Immature natural killer cell (primary cell): ENCODE data around the gene MTA2. TPM values are rescaled to one million over a fixed set of nuclear protein-coding genes. Genes with fewer than 3 reads are reported as not detected.

Experiments
- DNase-seq, 3 donors: peaks; one replicate each; pipeline ENCODE4 v3.0.0; 2022; ENCODE audit warnings: mixed read lengths in 1 of 3
- H3K27ac Mint-ChIP-seq, 6 donors: one replicate each; pipeline ENCODE4 v1.8.0; 2020; ENCODE audit warnings: mixed read lengths in 6 of 6, mild to moderate bottlenecking in 5 of 6, inconsistent platforms in 4 of 6, moderate library complexity in 3 of 6
- H3K27me3 Mint-ChIP-seq, 3 donors: one replicate each; pipeline ENCODE4 v1.8.0; 2020 to 2021; ENCODE audit warnings: low read depth in 3 of 3, mild to moderate bottlenecking in 3 of 3, mixed read lengths in 3 of 3, moderate library complexity in 3 of 3, inconsistent platforms in 1 of 3
- H3K36me3 Mint-ChIP-seq, 3 donors: one replicate each; pipeline ENCODE4 v1.8.0; 2020; ENCODE audit warnings: mixed read lengths in 3 of 3, inconsistent platforms in 2 of 3, mild to moderate bottlenecking in 2 of 3
- H3K4me1 Mint-ChIP-seq, 2 donors: one replicate each; pipeline ENCODE4 v1.8.0; 2020; ENCODE audit warnings: inconsistent platforms in 2 of 2, mild to moderate bottlenecking in 2 of 2, mixed read lengths in 2 of 2, moderate library complexity in 1 of 2
- H3K4me3 Mint-ChIP-seq, 5 donors: one replicate each; pipeline ENCODE4 v1.8.0; 2020; ENCODE audit warnings: mild to moderate bottlenecking in 5 of 5, mixed read lengths in 5 of 5, inconsistent platforms in 3 of 5, moderate library complexity in 3 of 5
- H3K9me3 Mint-ChIP-seq, 6 donors: one replicate each; pipeline ENCODE4 v1.8.0; 2020; ENCODE audit warnings: mild to moderate bottlenecking in 6 of 6, mixed read lengths in 6 of 6, inconsistent platforms in 4 of 6, moderate library complexity in 3 of 6
- polyA plus RNA-seq, 3 donors: library from polyadenylated mRNA; unstranded; fragments of 300-500 nt; fragmentation: Illumina TruSeq; gene quantifications; one replicate each; pipeline ENCODE4 v1.2.3, GENCODE V29; 2021

MTA2 gene
- polyA plus RNA-seq, 3 donors from 2014 or later, result 9.7 to 48.4 (median 22.4) TPM

- Mint-ChIP-seq H3K4me1 (peaks cover 22 to 34% of the 10 kb centered on the region in 2 donors), H3K36me3 (peaks cover 5 to 22% (median 16%) of the 10 kb centered on the region in 3 donors), H3K9me3 (no peaks in the 10 kb centered on the region), H3K27me3 (peaks cover 0 to 9% (median 3%) of the 10 kb centered on the region in 3 donors), H3K4me3 (peak overlapping the region in 1 of 5 donors; percentile 25), H3K27ac (peak overlapping the region in 3 of 6 donors; percentile 13 to 39 (median 34))
- no peak for DNase-seq
These were observed 7.1 kb upstream of the MTA2 start for GRCh38 chr11:62608776-62609175.

GRCh38 chr11:62607714-62608113 lies 6.0 kb upstream of the MTA2 start:
- Mint-ChIP-seq H3K4me1 (peaks cover 31 to 38% of the 10 kb centered on the region in 2 donors), H3K36me3 (peaks cover 5 to 28% (median 22%) of the 10 kb centered on the region in 3 donors), H3K4me3 (no peak overlapping the region)

GRCh38 chr11:62605902-62606301 lies 4.2 kb upstream of the MTA2 start:
- Mint-ChIP-seq H3K27me3 (peaks cover 5 to 7% (median 6%) of the 10 kb centered on the region in 3 donors), H3K9me3 (no peaks in the 10 kb centered on the region), H3K27ac (no peak overlapping the region), H3K4me1 (peaks cover 27 to 34% of the 10 kb centered on the region in 2 donors), H3K4me3 (no peak overlapping the region), H3K36me3 (peaks cover 5 to 31% (median 25%) of the 10 kb centered on the region in 3 donors)
- no peak for DNase-seq

More at GRCh38 chr11:62607714-62608113, 6.0 kb upstream of the MTA2 start:
- Mint-ChIP-seq H3K27me3 (peaks cover 0 to 7% (median 3%) of the 10 kb centered on the region in 3 donors), H3K9me3 (no peaks in the 10 kb centered on the region), H3K27ac (peak overlapping the region in 1 of 6 donors; percentile 72)
- DNase-seq, result no peak

GRCh38 chr11:62605467-62605866 lies 3.8 kb upstream of the MTA2 start:
- no peak overlapping the region for H3K27ac Mint-ChIP-seq
- H3K4me1 Mint-ChIP-seq, result peaks cover 30 to 35% of the 10 kb centered on the region in 2 donors
- no peak overlapping the region for H3K4me3 Mint-ChIP-seq
- H3K9me3 Mint-ChIP-seq, result no peaks in the 10 kb centered on the region
- no peak for DNase-seq
- H3K36me3 Mint-ChIP-seq, result peaks cover 4 to 31% (median 25%) of the 10 kb centered on the region in 3 donors
- peaks cover 5 to 7% (median 6%) of the 10 kb centered on the region in 3 donors for H3K27me3 Mint-ChIP-seq

GRCh38 chr11:62604460-62605120 lies 2.9 kb upstream of the MTA2 start:
- Mint-ChIP-seq H3K4me1 (peaks cover 33 to 38% of the 10 kb centered on the region in 2 donors), H3K4me3 (peak overlapping the region in 1 of 5 donors; percentile 61), H3K9me3 (no peaks in the 10 kb centered on the region), H3K27me3 (peaks cover 4 to 10% (median 5%) of the 10 kb centered on the region in 3 donors), H3K36me3 (peaks cover under 1 to 29% (median 28%) of the 10 kb centered on the region in 3 donors), H3K27ac (peak overlapping the region in 1 of 6 donors; percentile 61)
- no peak for DNase-seq

GRCh38 chr11:62603776-62604299 lies 2.2 kb upstream of the MTA2 start:
- H3K9me3 Mint-ChIP-seq, result no peaks in the 10 kb centered on the region
- H3K27ac Mint-ChIP-seq, result peak overlapping the region in 5 of 6 donors; percentile 42 to 73 (median 61)
- H3K27me3 Mint-ChIP-seq, result peaks cover 9 to 10% (median 10%) of the 10 kb centered on the region in 3 donors
- peaks cover 8 to 37% (median 35%) of the 10 kb centered on the region in 3 donors for H3K36me3 Mint-ChIP-seq
- H3K4me1 Mint-ChIP-seq, result peaks cover 41 to 44% of the 10 kb centered on the region in 2 donors
- DNase-seq, result no peak
- peak overlapping the region in 4 of 5 donors; percentile 64 to 82 (median 80) for H3K4me3 Mint-ChIP-seq

GRCh38 chr11:62603072-62603408 lies 1.4 kb upstream of the MTA2 start:
- DNase-seq, result no peak
- peak overlapping the region; percentile 64 to 82 (median 78) for H3K4me3 Mint-ChIP-seq
- peak overlapping the region in 5 of 6 donors; percentile 17 to 78 (median 65) for H3K27ac Mint-ChIP-seq
- no peaks in the 10 kb centered on the region for H3K9me3 Mint-ChIP-seq
- peaks cover 10 to 11% (median 11%) of the 10 kb centered on the region in 3 donors for H3K27me3 Mint-ChIP-seq
- H3K36me3 Mint-ChIP-seq, result peaks cover 14 to 43% (median 41%) of the 10 kb centered on the region in 3 donors
- peaks cover 48 to 49% of the 10 kb centered on the region in 2 donors for H3K4me1 Mint-ChIP-seq

- DNase-seq, result no peak
- H3K4me3 Mint-ChIP-seq, result peak overlapping the region; percentile 92 to 99 (median 97)
- H3K36me3 Mint-ChIP-seq, result peaks cover 18 to 42% (median 35%) of the 10 kb centered on the region in 3 donors
- peaks cover 49 to 55% of the 10 kb centered on the region in 2 donors for H3K4me1 Mint-ChIP-seq
- peaks cover 10 to 11% (median 11%) of the 10 kb centered on the region in 3 donors for H3K27me3 Mint-ChIP-seq
- H3K9me3 Mint-ChIP-seq, result no peaks in the 10 kb centered on the region
- peak overlapping the region; percentile 77 to 99 (median 92) for H3K27ac Mint-ChIP-seq
These were observed 741 bp upstream of the MTA2 start for GRCh38 chr11:62602141-62603071.

GRCh38 chr11:62601122-62601371 lies 618 bp downstream of the MTA2 start:
- H3K4me1 Mint-ChIP-seq, result peaks cover 52 to 59% of the 10 kb centered on the region in 2 donors
- no peaks in the 10 kb centered on the region for H3K9me3 Mint-ChIP-seq
- H3K4me3 Mint-ChIP-seq, result peak overlapping the region; percentile 92 to 99 (median 97)
- H3K27me3 Mint-ChIP-seq, result peaks cover 9 to 11% (median 10%) of the 10 kb centered on the region in 3 donors
- H3K36me3 Mint-ChIP-seq, result peaks cover 22 to 43% (median 32%) of the 10 kb centered on the region in 3 donors
- DNase-seq, result peak in 1 of 3 donors; percentile 49
- H3K27ac Mint-ChIP-seq, result peak overlapping the region; percentile 93 to 99 (median 97)

GRCh38 chr11:62600367-62601121 lies 1.1 kb downstream of the MTA2 start:
- Mint-ChIP-seq H3K4me1 (peaks cover 52 to 59% of the 10 kb centered on the region in 2 donors), H3K9me3 (no peaks in the 10 kb centered on the region), H3K27ac (peak overlapping the region; percentile 93 to 99 (median 97)), H3K4me3 (peak overlapping the region; percentile 92 to 99 (median 97)), H3K27me3 (peaks cover 9 to 11% (median 10%) of the 10 kb centered on the region in 3 donors), H3K36me3 (peaks cover 24 to 46% (median 31%) of the 10 kb centered on the region in 3 donors)
- DNase-seq, result no peak

GRCh38 chr11:62599901-62600300 lies 1.8 kb downstream of the MTA2 start:
- Mint-ChIP-seq H3K4me3 (peak overlapping the region; percentile 92 to 99 (median 97)), H3K9me3 (no peaks in the 10 kb centered on the region), H3K27me3 (peaks cover 9 to 11% (median 10%) of the 10 kb centered on the region in 3 donors), H3K27ac (peak overlapping the region; percentile 93 to 99 (median 97)), H3K36me3 (peaks cover 28 to 50% (median 32%) of the 10 kb centered on the region in 3 donors), H3K4me1 (peaks cover 52 to 59% of the 10 kb centered on the region in 2 donors)
- no peak for DNase-seq

- Mint-ChIP-seq H3K36me3 (peaks cover 33 to 57% (median 35%) of the 10 kb centered on the region in 3 donors), H3K9me3 (no peaks in the 10 kb centered on the region), H3K27me3 (peaks cover 9 to 11% (median 10%) of the 10 kb centered on the region in 3 donors), H3K27ac (peak overlapping the region; percentile 93 to 99 (median 97)), H3K4me1 (peaks cover 55 to 66% of the 10 kb centered on the region in 2 donors), H3K4me3 (peak overlapping the region; percentile 92 to 99 (median 97))
- peak; percentile 97 to 98 (median 97) for DNase-seq
These were observed 2.5 kb downstream of the MTA2 start for GRCh38 chr11:62599069-62599696.
